NCI-H69 (cell line): Measurements from ENCODE around the gene TMEM163.

Source experiments
- DNase-seq: peaks from one replicate; lab custom pipeline; 2025; lab: John Stamatoyannopoulos, UW

TMEM163 gene

DNA sequence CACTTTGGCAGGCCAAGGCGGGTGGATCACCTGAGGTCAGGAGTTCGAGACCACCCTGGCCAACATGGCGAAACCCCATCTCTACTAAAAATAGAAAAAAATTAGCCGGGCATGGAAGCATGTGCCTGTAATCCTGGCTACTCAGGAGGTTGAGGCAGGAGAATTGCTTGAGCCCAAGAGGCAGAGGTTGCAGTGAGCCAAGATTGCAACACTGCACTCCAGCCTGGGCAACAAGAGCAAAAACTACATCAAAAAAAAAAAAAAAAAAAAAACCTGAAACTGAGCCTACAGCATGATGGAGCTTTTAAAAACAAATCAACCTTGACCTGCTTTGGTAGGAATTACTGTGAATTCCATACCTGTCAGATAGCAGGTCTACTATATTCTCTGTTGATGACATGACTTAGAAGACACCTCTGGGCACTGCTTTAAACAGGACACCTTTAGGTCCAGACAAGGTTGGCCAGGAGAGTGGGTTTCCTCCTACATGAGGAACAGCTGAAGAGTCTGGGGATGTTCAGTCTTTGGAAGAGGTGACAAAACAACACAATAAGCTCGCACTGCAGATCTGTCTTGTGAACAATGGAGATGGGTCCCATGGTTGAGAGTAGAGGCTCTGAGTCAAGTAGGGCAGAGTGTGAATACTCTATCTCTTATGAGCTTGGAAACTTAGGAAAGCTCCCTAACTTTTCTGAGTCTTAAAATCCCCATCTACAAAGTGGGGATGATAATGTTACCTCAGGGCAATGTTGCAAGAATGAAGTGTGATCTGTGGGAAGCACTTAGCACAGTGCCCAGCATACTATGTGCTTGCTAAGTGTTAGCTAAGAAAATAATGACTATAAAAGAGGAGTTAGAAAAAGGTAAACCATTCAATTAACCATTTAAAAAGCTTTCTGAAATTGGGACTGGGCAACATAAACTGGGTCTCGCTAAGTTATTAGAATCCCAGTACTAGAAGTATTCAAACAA, 25.2 kb downstream of the TMEM163 start:
- no peak for DNase-seq

DNA sequence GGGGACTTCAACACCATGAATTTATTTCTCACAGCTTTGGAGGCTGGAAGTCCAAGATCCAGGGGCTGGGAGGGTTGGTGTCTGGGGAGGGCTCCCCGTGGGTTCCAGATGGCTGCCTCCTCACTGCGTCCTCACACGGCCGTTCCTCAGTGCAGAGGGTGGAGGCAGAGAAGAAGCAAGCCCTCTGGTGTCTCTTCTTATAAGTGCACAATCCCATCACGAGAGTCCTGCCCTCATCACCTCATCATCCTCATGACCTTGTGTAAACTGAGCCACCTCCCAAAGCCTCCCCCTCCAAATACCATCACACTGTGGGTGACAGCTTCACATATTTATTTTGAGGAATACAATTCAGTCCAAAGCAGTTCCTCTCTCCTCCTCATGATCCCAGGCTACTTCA, 26.3 kb downstream of the TMEM163 start:
- peak; percentile 0 for DNase-seq

DNA sequence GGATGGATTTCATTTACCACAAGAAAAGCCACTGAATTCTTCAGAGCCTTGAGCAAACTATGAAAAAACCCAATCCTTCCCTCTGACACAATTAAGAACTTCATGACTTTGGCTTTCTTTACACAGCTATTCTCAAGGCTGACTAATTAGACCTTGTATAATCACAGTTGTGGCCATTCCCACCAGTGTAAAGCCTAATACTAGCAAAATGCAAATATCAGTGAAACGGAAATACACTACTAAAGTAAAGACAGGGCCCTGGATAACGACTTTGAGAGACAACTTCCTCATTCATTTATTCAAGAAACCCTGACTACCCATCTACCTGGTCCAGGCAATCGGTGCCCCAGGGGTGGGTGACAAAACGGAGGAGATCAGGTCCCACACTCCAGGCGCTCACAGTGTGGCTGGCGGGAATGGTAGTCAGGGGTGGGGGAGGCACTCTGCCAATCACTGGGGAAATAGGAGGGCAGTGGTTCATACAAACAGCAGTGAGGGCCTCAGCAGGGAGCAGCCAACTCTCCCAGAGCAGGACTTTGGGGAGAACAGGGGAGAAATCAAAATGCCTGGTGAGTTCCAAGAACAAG, 28.1 kb downstream of the TMEM163 start:
- DNase-seq = no peak

DNA sequence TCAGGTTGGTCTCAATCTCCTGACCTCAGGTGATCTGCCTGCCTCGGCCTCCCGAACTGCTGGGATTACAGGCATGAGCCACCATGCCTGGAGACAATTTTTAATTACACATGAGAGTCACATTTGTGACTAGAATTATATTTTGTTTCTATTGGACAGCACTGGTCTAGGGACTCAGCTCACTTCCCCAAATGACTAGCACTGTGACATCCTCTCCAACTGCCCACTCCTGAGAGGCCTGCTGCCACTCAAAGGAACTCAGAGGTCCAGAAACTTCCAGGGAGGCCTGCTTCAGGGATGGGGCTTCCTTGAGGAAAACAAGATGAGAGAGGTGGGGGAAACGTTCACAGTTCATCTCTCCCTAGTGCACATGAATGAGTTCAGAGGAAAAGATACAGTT, 29.5 kb downstream of the TMEM163 start:
- DNase-seq = no peak

DNA sequence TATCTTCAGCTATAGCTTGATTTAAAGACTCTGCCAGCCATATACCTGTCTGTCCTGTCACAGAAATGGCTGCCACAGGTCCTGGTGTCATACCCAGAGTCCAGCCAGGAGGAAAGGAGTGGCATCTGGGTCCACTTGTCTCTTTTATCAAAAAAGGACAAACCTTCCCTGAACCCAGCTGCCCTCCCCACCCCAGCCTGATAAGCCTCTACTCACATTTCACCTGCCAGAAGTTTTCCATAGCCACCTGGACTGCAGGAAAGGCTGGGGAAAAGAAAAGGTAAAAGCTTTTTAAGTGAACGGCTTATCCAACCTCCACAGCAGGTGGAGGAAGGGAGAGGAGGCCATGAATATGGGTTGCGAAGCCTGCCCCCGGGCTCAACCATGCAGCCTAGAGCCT, 32.8 kb downstream of the TMEM163 start:
- no peak for DNase-seq

DNA sequence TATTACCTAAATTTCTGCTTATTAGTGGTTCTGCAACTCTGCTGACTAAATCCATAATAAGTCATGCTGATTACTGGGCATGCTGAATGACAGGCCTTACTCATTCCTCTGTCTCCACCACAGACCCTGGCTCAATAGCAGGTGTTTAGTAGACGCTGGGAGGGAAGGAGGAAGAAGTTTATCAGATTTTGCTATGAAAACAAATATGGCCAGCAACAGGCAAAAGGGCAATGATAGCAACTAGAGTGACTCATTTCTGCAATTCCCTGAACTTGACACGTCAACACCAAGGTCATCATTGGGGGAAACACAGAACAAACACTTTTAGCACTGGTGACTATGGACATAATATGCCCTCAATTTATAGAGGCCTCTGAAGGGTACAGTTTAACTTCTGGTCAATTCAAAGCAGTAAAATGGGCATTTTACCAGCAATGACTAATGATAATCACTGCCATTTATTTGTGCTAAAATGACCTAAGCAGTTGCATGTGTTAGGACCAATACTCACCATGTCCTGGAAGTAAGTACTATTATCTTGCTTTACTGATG, 35.2 kb downstream of the TMEM163 start:
- DNase-seq = no peak

DNA sequence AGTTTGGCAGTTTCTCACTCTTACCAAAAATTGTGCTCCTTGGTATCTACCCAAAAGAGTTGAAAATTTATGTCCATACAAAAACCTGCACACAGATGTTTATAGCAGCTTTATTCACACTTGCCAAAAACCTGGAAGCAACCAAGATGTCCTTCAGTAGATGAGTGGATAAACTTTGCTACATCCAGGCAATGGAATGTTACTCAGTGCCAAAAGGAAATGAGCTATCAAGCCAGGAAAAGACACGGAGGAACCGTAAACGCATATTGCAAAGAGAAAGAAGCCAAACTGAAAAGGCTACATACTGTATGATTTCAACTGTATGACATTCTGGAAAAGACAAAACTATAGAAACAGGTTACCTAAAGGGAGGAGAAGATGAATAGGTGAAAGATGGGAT, 36.1 kb downstream of the TMEM163 start:
- DNase-seq = no peak

DNA sequence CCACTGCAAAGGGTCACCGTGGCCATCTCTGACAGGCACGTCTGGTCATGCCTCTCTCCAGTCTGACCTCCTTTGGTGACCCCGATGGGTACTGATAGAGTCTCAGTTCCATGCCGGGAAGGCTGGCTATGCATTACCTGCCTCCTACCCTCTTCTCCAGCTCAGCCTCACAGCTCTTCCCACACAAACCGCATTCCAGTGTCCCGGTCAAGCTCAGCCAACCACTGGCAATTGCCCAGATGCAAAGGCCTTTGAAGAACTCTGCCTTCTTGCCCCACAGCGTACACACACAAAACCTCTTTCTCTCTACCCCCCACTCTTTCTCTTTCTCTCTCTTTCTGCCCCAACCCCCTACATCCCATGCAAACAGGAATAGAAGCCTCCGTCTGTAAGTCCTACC, 37.6 kb downstream of the TMEM163 start:
- no peak for DNase-seq

DNA sequence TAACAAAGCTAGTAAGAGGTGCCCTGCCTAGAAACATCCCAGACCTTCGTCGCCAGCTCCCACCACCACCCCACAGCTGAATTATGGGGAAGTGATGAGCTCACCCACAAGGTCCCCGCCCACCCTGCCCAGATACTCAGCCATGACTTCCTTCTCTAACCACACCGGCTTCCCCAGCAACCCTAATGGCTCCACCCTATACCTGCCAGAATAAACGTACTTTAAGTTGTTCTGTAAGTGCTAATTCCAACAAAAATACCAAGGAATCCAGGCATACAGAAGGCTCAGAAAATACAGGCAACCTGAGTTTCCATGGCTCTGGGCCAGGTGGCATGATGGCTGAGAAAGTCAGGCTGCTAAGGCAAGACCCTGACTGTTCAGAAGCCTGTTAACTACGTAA, 39.1 kb downstream of the TMEM163 start:
- no peak for DNase-seq

DNA sequence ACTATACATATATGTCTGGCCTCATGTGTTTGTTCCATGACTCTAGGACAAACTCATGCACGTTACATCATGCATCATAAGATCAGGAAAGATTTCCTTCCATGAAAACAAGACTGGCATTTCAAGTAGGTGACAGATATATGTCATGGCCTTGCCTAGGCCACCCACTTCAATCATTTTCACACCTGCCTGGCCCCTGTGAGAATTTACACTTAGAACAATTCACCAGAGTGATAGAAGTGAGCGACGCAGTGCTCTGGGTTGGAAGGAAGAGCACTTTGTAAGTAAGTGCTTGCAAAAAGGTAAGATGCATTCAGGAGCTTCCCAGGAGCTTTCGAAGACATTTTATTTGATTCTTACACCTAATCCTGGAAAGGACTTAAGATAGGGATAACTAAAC, 39.5 kb downstream of the TMEM163 start:
- DNase-seq = no peak

DNA sequence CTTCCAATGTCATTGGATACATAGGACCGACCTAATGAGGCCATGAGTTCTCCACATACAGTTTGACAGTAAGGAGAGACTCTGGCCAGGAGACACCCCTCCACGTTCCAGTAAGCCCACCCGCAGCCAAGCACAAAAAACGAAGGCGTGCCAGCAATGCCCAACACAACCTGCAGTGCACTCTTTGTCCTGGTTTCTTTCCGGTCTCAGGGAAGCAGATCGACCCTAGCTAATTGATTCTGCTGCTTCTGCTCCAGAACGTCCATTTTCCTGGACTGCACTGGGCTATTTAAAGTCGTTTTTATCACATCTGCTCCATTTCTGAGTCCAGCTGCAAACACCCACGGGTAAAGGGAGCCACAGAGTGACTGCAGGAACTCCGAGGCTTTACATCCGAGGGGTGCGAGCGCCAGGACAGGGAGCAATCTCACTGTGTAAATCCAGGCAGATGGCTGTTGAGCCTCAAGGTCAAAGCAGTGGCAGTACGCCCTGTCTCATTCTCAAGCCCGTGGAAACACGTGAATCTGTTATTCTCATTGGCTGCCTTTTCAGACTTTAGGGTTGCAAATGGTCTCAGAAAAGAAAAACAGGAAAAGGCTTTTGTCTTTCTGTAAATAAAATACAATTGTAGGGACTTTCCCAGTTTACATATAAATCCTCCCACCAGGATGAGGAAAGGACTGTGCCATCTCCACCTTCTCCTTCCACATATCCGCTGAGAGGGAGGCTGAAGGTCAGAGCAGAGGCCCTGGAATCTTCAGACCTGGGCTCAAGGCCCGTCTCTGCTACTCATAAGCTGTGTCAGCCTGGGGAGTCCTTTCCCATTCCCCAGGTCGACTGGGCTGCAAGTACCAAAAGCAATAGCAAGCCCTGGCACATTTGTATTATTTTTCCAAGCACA, 40.7 kb downstream of the TMEM163 start:
- DNase-seq = peak; percentile 12

DNA sequence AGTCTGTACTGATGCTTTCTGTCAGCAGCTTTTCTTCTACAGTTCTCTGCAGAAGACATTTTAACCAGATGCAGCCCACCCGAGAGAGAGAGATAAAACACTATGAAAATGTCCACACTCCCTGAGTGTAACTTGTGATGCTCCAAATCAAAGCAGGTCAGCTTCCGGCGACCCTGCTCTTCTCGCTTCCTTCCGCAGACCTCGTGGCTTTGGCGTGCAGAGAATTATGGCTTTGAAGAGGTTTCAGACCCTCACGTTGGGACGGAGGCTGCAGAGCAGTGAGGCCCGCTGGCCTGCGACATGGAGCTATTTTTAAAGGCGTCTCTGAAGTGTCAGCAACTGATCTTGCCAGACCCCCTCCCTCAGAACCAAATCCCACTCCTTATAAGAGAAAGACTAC, 41.8 kb downstream of the TMEM163 start:
- DNase-seq = no peak

DNA sequence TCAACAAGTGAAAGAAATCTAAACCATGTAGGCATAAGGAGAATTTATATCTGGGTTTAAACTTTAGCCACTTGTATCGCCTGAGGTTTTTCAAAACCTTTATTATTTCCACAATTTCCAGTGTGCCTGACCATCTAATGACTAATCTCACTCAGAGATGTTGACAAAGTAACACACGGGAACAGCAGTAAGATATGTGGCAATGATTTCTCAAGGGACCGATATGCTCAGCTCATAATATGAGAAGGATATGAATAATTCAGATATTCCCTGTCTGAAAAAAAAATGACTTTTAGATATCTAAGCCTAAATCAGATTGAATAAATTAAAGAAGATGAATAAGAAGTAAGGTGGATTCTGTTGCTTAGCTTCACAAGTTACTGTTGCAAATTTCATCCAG, 43.5 kb downstream of the TMEM163 start:
- no peak for DNase-seq

DNA sequence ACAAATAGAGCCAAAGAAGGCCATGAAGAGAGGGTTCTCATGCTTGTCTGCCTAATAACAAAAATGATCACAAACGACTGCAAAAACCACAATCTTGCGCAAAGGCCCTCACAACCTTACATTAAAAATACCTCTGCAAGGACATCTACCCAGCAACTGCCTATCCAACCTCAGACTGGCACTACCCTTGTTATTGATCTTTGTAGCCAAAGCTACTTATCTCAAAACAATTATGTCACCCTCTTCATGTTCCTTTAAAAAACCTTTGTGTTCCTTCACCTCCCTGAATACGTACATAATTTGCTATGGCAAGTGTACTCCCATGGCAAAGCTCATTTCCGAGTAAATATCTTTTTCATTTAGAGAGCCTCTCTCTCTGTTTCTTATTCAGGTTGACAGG, 44.1 kb downstream of the TMEM163 start:
- no peak for DNase-seq

DNA sequence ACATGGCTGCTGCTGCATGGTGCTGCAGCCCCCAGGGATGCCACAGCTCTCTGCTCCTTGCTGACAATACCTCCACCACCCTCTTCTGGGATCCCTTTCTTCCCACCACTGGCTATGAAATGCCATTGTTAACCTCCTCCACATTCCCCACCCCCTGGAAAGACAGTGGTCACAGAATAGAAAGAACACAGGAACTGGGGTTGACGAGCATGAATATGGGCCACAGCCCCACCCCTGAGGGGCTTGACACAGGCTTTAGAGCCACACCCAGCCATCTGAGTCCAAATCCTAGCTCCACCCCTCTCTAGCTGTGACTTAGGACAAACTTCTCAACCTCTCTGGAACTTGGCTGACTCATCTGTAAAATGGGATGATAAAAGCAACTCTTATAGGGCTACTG, 47.3 kb downstream of the TMEM163 start:
- DNase-seq = no peak

DNA sequence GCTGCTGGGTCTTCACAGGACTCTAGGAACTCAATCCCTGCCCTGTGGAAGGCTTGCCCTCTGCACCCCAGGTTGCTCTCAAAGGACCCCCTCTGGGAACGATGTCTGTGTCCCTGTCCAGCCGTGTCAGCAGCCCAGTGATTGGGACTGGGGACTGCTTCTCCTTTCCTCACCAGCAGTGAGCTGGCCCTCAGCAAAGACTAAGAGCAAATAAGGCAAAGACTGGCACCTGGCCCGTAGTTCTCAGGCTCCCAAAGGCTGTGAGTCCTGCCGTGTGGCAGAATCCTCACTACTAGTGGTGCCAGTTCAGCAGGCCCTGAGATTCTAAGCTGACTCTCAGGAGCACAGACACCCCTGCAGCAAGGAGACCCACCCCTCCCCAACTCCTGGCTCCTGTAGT, 47.8 kb downstream of the TMEM163 start:
- DNase-seq = peak; percentile 2

DNA sequence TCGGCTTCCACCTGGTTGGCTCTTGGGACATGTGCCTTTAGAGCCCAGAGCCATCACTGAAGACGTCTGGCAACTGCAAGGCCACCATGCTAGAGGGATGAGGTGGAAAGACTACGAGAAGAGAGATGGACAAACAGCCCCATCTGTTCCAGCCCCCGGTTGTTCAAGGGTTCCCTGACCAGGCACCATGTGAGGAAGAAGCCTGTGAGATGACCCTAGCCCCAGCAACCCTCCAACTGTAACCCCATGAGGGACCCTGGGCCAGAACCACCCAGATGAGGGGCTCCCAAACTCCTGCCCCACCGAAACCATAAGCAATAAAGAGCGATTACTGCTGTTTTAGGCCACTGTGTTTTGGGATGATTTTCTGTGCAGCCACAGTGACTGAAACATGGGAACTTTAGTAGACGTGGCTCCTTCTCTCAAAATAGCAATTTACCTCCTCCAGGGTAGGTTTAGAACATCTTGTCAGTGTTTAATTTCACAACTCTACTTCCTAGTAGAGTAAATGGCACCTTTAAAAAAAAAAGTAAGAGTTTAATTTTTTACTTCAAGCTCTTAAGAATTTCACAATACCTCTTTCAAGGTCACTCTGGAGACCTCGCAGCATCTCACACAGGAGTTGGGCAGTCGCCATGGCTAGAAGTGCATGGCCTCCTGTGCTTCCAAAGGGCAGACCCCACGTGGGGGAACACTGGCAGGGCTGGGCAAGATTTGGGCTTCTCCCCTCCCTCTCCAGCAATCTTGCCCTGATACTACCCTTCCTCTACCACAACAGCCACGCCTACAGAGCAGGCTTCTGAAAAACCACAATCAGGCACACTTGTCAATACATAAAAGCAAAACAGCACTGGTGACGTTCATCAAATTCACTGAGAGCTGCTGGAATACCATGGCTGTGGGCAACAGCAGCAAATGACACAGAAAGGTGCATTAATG, 48.8 kb downstream of the TMEM163 start:
- DNase-seq = no peak

DNA sequence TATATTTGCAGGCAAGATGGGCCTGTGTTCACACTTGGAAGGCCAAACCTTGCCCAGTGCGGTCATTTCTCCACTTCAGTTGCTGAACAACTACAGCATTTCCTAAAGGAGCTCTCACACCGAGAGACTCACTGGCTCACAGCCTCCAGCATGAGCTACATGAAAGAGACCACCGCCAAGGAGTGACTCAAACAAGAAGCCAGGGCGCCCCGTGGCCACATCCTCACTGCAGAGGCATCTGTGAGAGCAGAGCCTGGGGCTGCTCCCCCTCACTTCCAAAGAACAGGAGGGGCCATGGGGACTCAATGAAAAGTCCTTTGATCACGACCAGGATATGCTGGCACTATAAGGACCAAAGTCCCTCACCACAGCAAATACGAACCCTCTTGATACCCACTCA, 50.0 kb downstream of the TMEM163 start:
- no peak for DNase-seq

DNA sequence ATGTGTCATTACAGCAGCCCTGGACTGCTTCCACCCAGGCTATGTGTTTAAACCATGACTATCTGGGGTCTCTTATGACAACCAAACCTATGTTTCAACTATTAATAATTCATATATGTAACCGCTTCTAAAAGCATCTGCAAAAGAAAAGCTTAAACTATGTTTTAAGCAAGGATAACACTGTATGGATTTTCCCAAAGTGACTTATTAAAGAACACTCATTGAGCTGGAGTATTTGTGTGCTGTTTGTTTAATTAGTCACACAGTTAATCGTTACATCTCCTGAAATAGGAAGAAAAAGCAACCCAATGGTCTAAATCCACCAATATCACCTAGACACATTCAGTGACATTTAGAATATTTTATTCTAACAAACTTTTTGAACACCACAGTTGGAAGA, 51.3 kb downstream of the TMEM163 start:
- no peak for DNase-seq

DNA sequence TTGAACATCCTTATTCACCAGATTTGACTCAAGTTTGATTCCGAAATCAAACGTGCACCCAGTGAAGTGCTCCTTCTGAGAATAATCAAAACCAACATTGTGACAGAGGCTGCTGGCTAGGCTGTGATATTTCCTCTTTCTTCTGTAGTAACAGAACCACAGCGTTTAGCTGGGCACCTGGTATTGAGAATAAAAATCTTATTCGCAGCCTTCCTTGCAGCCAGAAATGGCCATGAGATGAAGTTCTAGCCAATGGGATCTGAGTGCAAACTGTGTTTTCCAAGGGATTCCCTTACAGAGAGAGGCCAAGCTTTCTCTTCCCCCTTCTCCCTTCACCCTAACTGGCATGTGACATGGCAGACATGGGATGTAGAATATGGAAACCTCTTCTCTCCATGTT, 51.7 kb downstream of the TMEM163 start:
- no peak for DNase-seq
